Endothelial cell of umbilical vein (primary cell): ENCODE data around the gene PLCG2. TPM values are rescaled to one million over a fixed set of nuclear protein-coding genes. Genes with fewer than 3 reads are reported as not detected.

Experiments
- BruUV-seq: library from RNA; stranded (reverse); fragments of 400-500 nt; replicated peaks from 2 replicates; lab custom pipeline; 2021; lab: Mats Ljungman, UMichigan
- CTCF ChIA-PET: fragments of 300-600, 350-600 bp; sonication (Branson Sonifier 250); formaldehyde crosslinking; loops from one replicate; lab custom pipeline; 2021; ENCODE audit warnings: antibody characterized with exemption, inconsistent platforms; lab: Charles Lee
- POLR2A ChIA-PET: fragments of 300-600, 350-600 bp; sonication (Branson Sonifier 250); formaldehyde crosslinking; loops from one replicate; lab custom pipeline; 2021; ENCODE audit warnings: antibody characterized with exemption, inconsistent platforms; lab: Charles Lee
- DNase-seq: peaks from one replicate; pipeline ENCODE4 v3.0.0-alpha.2; 2011; ENCODE audit warnings: low read depth, low spot score
- FAIRE-seq: peaks from 2 replicates; lab custom pipeline; 2011; peaks lifted over from hg19 to GRCh38; lab: Jason Lieb, UNC
- H2AFZ ChIP-seq: 2 replicates; pipeline ENCODE4 v1.6.0; 2012; ENCODE audit warnings: low read depth, low read length, control low read depth, inconsistent platforms
- H3K27ac ChIP-seq: 2 replicates; pipeline ENCODE4 v1.5.1; 2011; ENCODE audit warnings: low read depth, mild to moderate bottlenecking, control low read depth, low read length, moderate library complexity; ENCODE audit not compliant: insufficient read depth
- H3K27me3 ChIP-seq, 2 experiments: 2 replicates each; pipeline versions ENCODE4 v1.6.0 to v1.6.1; 2011; ENCODE audit warnings: low read length in 2 of 2, mixed read lengths in 1 of 2; ENCODE audit not compliant: control insufficient read depth in 2 of 2, insufficient read depth in 2 of 2
- H3K36me3 ChIP-seq, 2 experiments: 2 replicates in 1 of 2; 3 replicates in 1 of 2; pipeline ENCODE4 v1.5.1; 2011; ENCODE audit warnings: low read length in 2 of 2, mild to moderate bottlenecking in 1 of 2, moderate library complexity in 1 of 2; ENCODE audit not compliant: control insufficient read depth in 2 of 2, insufficient read depth in 2 of 2; ENCODE audit errors: extremely low read depth in 1 of 2
- H3K4me1 ChIP-seq: 3 replicates; pipeline ENCODE4 v1.5.1; 2011; ENCODE audit warnings: mild to moderate bottlenecking, low read length; ENCODE audit not compliant: control insufficient read depth, insufficient read depth; ENCODE audit errors: extremely low read depth
- H3K4me2 ChIP-seq: 2 replicates; pipeline ENCODE4 v1.6.1; 2011; ENCODE audit warnings: low read length, control low read depth, mixed read lengths; ENCODE audit not compliant: insufficient read depth
- H3K4me3 ChIP-seq, 3 experiments: fragments of 200-600 bp in 1 of 3; sonication (generic), shearing (Covaris generic) in 1 of 3; replicated peaks in 1 of 3; 2 replicates each; pipeline ENCODE4 v1.5.1; 2011 to 2016; ENCODE audit warnings: control low read depth in 3 of 3, low read length in 3 of 3, mild to moderate bottlenecking in 2 of 3, inconsistent platforms in 1 of 3, low read depth in 1 of 3, moderate library complexity in 1 of 3; ENCODE audit not compliant: insufficient read depth in 1 of 3
- H3K79me2 ChIP-seq: 2 replicates; pipeline ENCODE4 v1.6.0; 2012; ENCODE audit warnings: low read length, inconsistent platforms; ENCODE audit not compliant: control insufficient read depth, insufficient read depth
- H3K9ac ChIP-seq: replicated peaks from 2 replicates; pipeline ENCODE3; 2011; ENCODE audit warnings: low read length, control low read depth; ENCODE audit not compliant: insufficient read depth; ENCODE audit errors: extremely low read depth
- H3K9me1 ChIP-seq: replicated peaks from 3 replicates; pipeline ENCODE4 v1.6.0; 2011; ENCODE audit warnings: mild to moderate bottlenecking, low read length; ENCODE audit not compliant: control insufficient read depth, insufficient read depth; ENCODE audit errors: extremely low read depth
- H3K9me3 ChIP-seq: replicated peaks from 2 replicates; pipeline ENCODE4 v1.5.1; 2012; ENCODE audit warnings: low read length, inconsistent platforms; ENCODE audit not compliant: control insufficient read depth, insufficient read depth
- H4K20me1 ChIP-seq: replicated peaks from 2 replicates; pipeline ENCODE3; 2011; ENCODE audit warnings: mild to moderate bottlenecking, low read length; ENCODE audit not compliant: control insufficient read depth, insufficient read depth; ENCODE audit errors: extremely low read depth
- CTCF ChIP-seq, 2 donors: IDR thresholded peaks; 1 replicate in 1 of 2; 2 replicates in 1 of 2; pipeline ENCODE4 v1.5.1; 2011; ENCODE audit warnings: low read length in 2 of 2, mild to moderate bottlenecking in 2 of 2, moderate library complexity in 2 of 2, control low read depth in 1 of 2, inconsistent platforms in 1 of 2, low read depth in 1 of 2; ENCODE audit not compliant: insufficient read depth in 1 of 2; ENCODE audit errors: extremely low read depth in 1 of 2
- EZH2 ChIP-seq: IDR thresholded peaks from 2 replicates; pipeline ENCODE4 v1.6.1; 2012; ENCODE audit warnings: borderline replicate concordance, low read depth, mild to moderate bottlenecking, moderate library complexity, low read length, inconsistent platforms; ENCODE audit not compliant: severe bottlenecking
- FOS ChIP-seq: IDR thresholded peaks from 2 replicates; pipeline ENCODE4 v1.6.1; 2011; ENCODE audit warnings: mild to moderate bottlenecking, low read length, moderate library complexity, borderline replicate concordance; ENCODE audit not compliant: insufficient read depth
- GATA2 ChIP-seq: IDR thresholded peaks from 2 replicates; pipeline ENCODE4 v1.7.0; 2011; ENCODE audit warnings: low read depth, mild to moderate bottlenecking, moderate library complexity, mixed read lengths, low read length; ENCODE audit not compliant: insufficient read length, insufficient read depth
- JUN ChIP-seq: IDR thresholded peaks from 2 replicates; pipeline ENCODE4 v1.6.1; 2011; ENCODE audit warnings: borderline replicate concordance, low read depth; ENCODE audit not compliant: insufficient read length, insufficient read depth
- MAX ChIP-seq: IDR thresholded peaks from 2 replicates; pipeline ENCODE4 v1.6.1; 2011; ENCODE audit not compliant: insufficient read depth, insufficient read length
- MYC ChIP-seq: IDR thresholded peaks from one replicate; pipeline ENCODE4 v1.6.1; 2011; ENCODE audit warnings: mild to moderate bottlenecking, low read depth, low read length
- POLR2A ChIP-seq: IDR thresholded peaks from 2 replicates; pipeline ENCODE4 v1.6.1; 2012; ENCODE audit warnings: low read depth, mild to moderate bottlenecking, control low read depth, low read length
- POLR2AphosphoS5 ChIP-seq: IDR thresholded peaks from 2 replicates; pipeline ENCODE4 v1.6.1; 2012; ENCODE audit warnings: low read depth, mild to moderate bottlenecking, control low read depth, low read length, moderate library complexity; ENCODE audit not compliant: insufficient read depth
- dilution Hi-C: fragments of 300-500 bp; cut with MboI; formaldehyde crosslinking; loops from one replicate; pipeline ENCODE4 v1.15.0; 2019; ENCODE audit warnings: low sequenced_read_pairs; ENCODE audit not compliant: extremely low pct_ligation_motif_present
- intact Hi-C: fragments of 100-400 bp; cut with micrococcal nuclease; formaldehyde crosslinking; loops from one replicate; pipeline ENCODE4 v1.10.0; 2022
- polyA plus RNA-seq, 4 experiments: library from polyadenylated mRNA; depleted of rRNA in 3 of 4; stranded (reverse) in 3 of 4; unstranded in 1 of 4; fragments of >200 nt; gene quantifications; 2 replicates each; pipeline versions ENCODE4 v1.2.1 to v1.2.3, GENCODE V29; 2011 to 2012; ENCODE audit warnings: missing spikeins in 1 of 4
- total RNA-seq: library from RNA; stranded (reverse); gene quantifications from 2 replicates; pipeline ENCODE4 v1.2.3, GENCODE V29; 2021

Gene PLCG2
- total and polyA plus RNA-seq, 2 donors (not counting 3 experiments of a cell fraction or from before 2014, with no cell fraction given) = 10.8 to 13.6 TPM

- CTCF ChIA-PET = no interaction called here
- TF ChIP-seq POLR2A (no peak), POLR2AphosphoS5 (no peak), JUN (no peak), EZH2 (no peak), FOS (no peak), GATA2 (no peak), MYC (no peak), MAX (no peak), CTCF (IDR thresholded peaks at IDR 0.05; ENCODE audit: extremely low read depth in 1 of 2, insufficient read depth in 1 of 2, low read depth in 1 of 2, low read length in 2 of 2) (no peak)
- POLR2A ChIA-PET = no interaction called here
- Histone ChIP-seq H4K20me1 (no peaks in the 10 kb centered on the region), H3K4me1 (peaks cover 6% of the 10 kb centered on the region), H3K36me3 (no peaks in the 10 kb centered on the region), H3K9me3 (no peaks in the 10 kb centered on the region), H3K9me1 (no peaks in the 10 kb centered on the region), H3K9ac (no peak overlapping the region), H3K79me2 (no peaks in the 10 kb centered on the region), H3K4me2 (no peak overlapping the region), H3K27me3 (peaks cover 0 to 2% of the 10 kb centered on the region in 2 experiments), H3K27ac (no peak overlapping the region), H3K4me3 (no peak overlapping the region), H2AFZ (no peak overlapping the region)
- DNase-seq (no peak), FAIRE-seq (no peak)
- BruUV-seq = no TSS peak
- intact Hi-C loops (no loop called here), dilution Hi-C loops (no loop called here)
These were observed 64.6 kb downstream of the PLCG2 start for GRCh38 chr16:81843683-81844082.
